HEK293T (cell line): ENCODE data around the gene NID1.

Experiments
- CTCF ChIA-PET: fragments of 350-600 bp; formaldehyde crosslinking; extraction: SDS; loops from one replicate; lab custom pipeline; 2021; ENCODE audit warnings: antibody characterized with exemption, inconsistent platforms; lab: Yijun Ruan, JAX
- POLR2A ChIA-PET: fragments of 350-600 bp; formaldehyde crosslinking; extraction: SDS; loops from one replicate; lab custom pipeline; 2020; ENCODE audit warnings: antibody characterized with exemption, inconsistent platforms; lab: Yijun Ruan, JAX
- DNase-seq: peaks from one replicate; pipeline ENCODE4 v3.0.0; 2012; ENCODE audit warnings: mixed read lengths; ENCODE audit errors: extremely low spot score
- ARNT ChIP-seq: fragments of 450-650 bp; IDR thresholded peaks from 2 replicates; pipeline ENCODE4 v1.6.1; 2017; ENCODE audit warnings: mild to moderate bottlenecking
- BHLHE40 ChIP-seq: fragments of 450-650 bp; IDR thresholded peaks from 2 replicates; pipeline ENCODE4 v1.6.1; 2016; ENCODE audit warnings: mild to moderate bottlenecking, moderate library complexity, borderline replicate concordance
- CTBP1 ChIP-seq: fragments of 450-650 bp; IDR thresholded peaks from 2 replicates; pipeline ENCODE4 v1.6.1; 2016; ENCODE audit warnings: borderline replicate concordance
- ELF4 ChIP-seq: fragments of 450-650 bp; IDR thresholded peaks from 2 replicates; pipeline ENCODE4 v1.6.1; 2017; ENCODE audit warnings: antibody characterized with exemption
- FOXA1 ChIP-seq: fragments of 450-650 bp; IDR thresholded peaks from 2 replicates; pipeline ENCODE4 v1.6.1; 2016; ENCODE audit warnings: mild to moderate bottlenecking
- FOXK2 ChIP-seq: fragments of 450-650 bp; IDR thresholded peaks from 2 replicates; pipeline ENCODE4 v1.6.1; 2016; ENCODE audit warnings: mild to moderate bottlenecking
- FOXM1 ChIP-seq: fragments of 450-650 bp; IDR thresholded peaks from 2 replicates; pipeline ENCODE4 v1.6.1; 2017; ENCODE audit warnings: mild to moderate bottlenecking, borderline replicate concordance
- HDGF ChIP-seq: fragments of 450-650 bp; IDR thresholded peaks from 2 replicates; pipeline ENCODE4 v1.6.1; 2017; ENCODE audit warnings: antibody characterized with exemption, borderline replicate concordance
- L3MBTL2 ChIP-seq: fragments of 450-650 bp; conservative IDR thresholded peaks from 2 replicates; pipeline ENCODE4 v1.6.1; 2016; ENCODE audit warnings: mild to moderate bottlenecking
- LEF1 ChIP-seq: fragments of 450-650 bp; IDR thresholded peaks from 2 replicates; pipeline ENCODE4 v1.6.1; 2017; ENCODE audit warnings: mild to moderate bottlenecking, borderline replicate concordance
- NFRKB ChIP-seq: fragments of 450-650 bp; IDR thresholded peaks from 2 replicates; pipeline ENCODE4 v1.6.1; 2016; ENCODE audit warnings: mild to moderate bottlenecking, moderate library complexity
- PKNOX1 ChIP-seq: fragments of 450-650 bp; IDR thresholded peaks from 2 replicates; pipeline ENCODE4 v1.6.1; 2016
- SP1 ChIP-seq: fragments of 450-650 bp; IDR thresholded peaks from 2 replicates; pipeline ENCODE4 v1.6.1; 2017
- SUZ12 ChIP-seq: fragments of 450-650 bp; IDR thresholded peaks from 2 replicates; pipeline ENCODE4 v1.6.1; 2016; ENCODE audit warnings: mild to moderate bottlenecking
- TARDBP ChIP-seq: fragments of 450-650 bp; IDR thresholded peaks from 2 replicates; pipeline ENCODE4 v1.6.1; 2016
- ZNF384 ChIP-seq: fragments of 450-650 bp; IDR thresholded peaks from 2 replicates; pipeline ENCODE4 v1.6.1; 2016

The NID1 gene

GRCh38 chr1:236059011-236059410, 5.9 kb downstream of the NID1 start:
- ChIA-PET POLR2A (interaction anchor here (0.6 kb wide), 1 partner anchor 84 kb away, joined by 3 read pairs; no protein-coding TSS in a partner anchor), CTCF (no interaction called here)
- TF ChIP-seq BHLHE40, result no peak
- no peak for TF ChIP-seq L3MBTL2
- no peak for TF ChIP-seq ELF4
- TF ChIP-seq FOXM1, result no peak
- TF ChIP-seq PKNOX1, result no peak
- no peak for TF ChIP-seq ZNF384
- no peak for TF ChIP-seq LEF1
- TF ChIP-seq NFRKB, result no peak
- no peak for TF ChIP-seq ARNT
- no peak for TF ChIP-seq TARDBP
- TF ChIP-seq CTBP1, result no peak
- TF ChIP-seq FOXK2, result no peak
- TF ChIP-seq SP1, result no peak
- no peak for TF ChIP-seq HDGF
- no peak for DNase-seq

- POLR2A ChIA-PET, result interaction anchor here (0.6 to 1.2 kb wide), 2 partner anchors 9 to 19 kb away, joined by 3 read pairs; no protein-coding TSS in a partner anchor
- DNase-seq, result no peak
- CTCF ChIA-PET, result interaction anchor here (0.6 kb wide), 2 partner anchors 11 to 138 kb away, joined by 5 to 7 read pairs; no protein-coding TSS in a partner anchor
- TF ChIP-seq PKNOX1 (no peak), FOXM1 (no peak)
Measured at GRCh38 chr1:236058141-236058934, 6.6 kb downstream of the NID1 start.

GRCh38 chr1:236057546-236057945, 7.3 kb downstream of the NID1 start:
- POLR2A ChIA-PET, result interaction anchor here (0.6 to 1.2 kb wide), 3 partner anchors 10 to 18 kb away, joined by 3 read pairs; no protein-coding TSS in a partner anchor
- TF ChIP-seq LEF1 (no peak), ARNT (no peak), SP1 (no peak), CTBP1 (no peak), HDGF (no peak), L3MBTL2 (no peak), PKNOX1 (no peak), TARDBP (no peak), FOXM1 (no peak), ELF4 (no peak), FOXA1 (no peak), SUZ12 (no peak), FOXK2 (no peak), NFRKB (no peak), BHLHE40 (no peak), ZNF384 (no peak)
- DNase-seq, result no peak

GRCh38 chr1:236052232-236052993, 12.5 kb downstream of the NID1 start:
- ChIA-PET CTCF (interaction anchor here (0.7 kb wide), 1 partner anchor 815 kb away, joined by 3 read pairs; no protein-coding TSS in a partner anchor), POLR2A (interaction anchor here (1.1 kb wide), 1 partner anchor 12 kb away, joined by 5 read pairs; the partner anchor contains the start of gene NID1)
- no peak for DNase-seq
- TF ChIP-seq HDGF (no peak), FOXM1 (no peak), PKNOX1 (no peak), CTBP1 (no peak), TARDBP (no peak), FOXA1 (no peak), ARNT (no peak), SP1 (no peak), SUZ12 (no peak), FOXK2 (no peak), ELF4 (no peak), BHLHE40 (no peak), LEF1 (no peak)

More at GRCh38 chr1:236057546-236057945, 7.3 kb downstream of the NID1 start:
- CTCF ChIA-PET, result interaction anchor here (0.6 kb wide), 1 partner anchor 139 kb away, joined by 5 read pairs; no protein-coding TSS in a partner anchor

- no peak for DNase-seq
- ChIA-PET POLR2A (interaction anchor here (1.1 kb wide), 1 partner anchor 13 kb away, joined by 5 read pairs; the partner anchor contains the start of gene NID1), CTCF (no interaction called here)
- TF ChIP-seq SUZ12 (no peak), BHLHE40 (no peak), TARDBP (no peak), CTBP1 (no peak), FOXA1 (no peak), ZNF384 (no peak), FOXK2 (no peak), ELF4 (no peak), LEF1 (no peak), FOXM1 (no peak), SP1 (no peak), HDGF (no peak), ARNT (no peak), L3MBTL2 (no peak), NFRKB (no peak), PKNOX1 (no peak)
Measured at GRCh38 chr1:236051242-236051791, 13.6 kb downstream of the NID1 start.
